HL-60 (cell line): ENCODE results near the gene LGALS9.

Source experiments
- DNase-seq, 2 experiments: peaks; one replicate each; pipeline ENCODE4 v3.0.0-alpha.2; 2010 to 2020; ENCODE audit warnings: low read depth in 1 of 2, low spot score in 1 of 2
- H3K27ac ChIP-seq: fragments of 250-450 bp; sonication (Bioruptor Pico); replicated peaks from 2 replicates; pipeline ENCODE4 v1.5.1; 2020; ENCODE audit warnings: mild to moderate bottlenecking, moderate library complexity
- H3K27me3 ChIP-seq: fragments of 250-450 bp; sonication (Bioruptor Pico); 2 replicates; pipeline ENCODE4 v1.5.1; 2021; ENCODE audit warnings: mild to moderate bottlenecking, moderate library complexity; ENCODE audit not compliant: insufficient read depth, poor library complexity, severe bottlenecking
- H3K4me3 ChIP-seq: replicated peaks from 2 replicates; pipeline ENCODE4 v1.5.1; 2011; ENCODE audit warnings: mild to moderate bottlenecking, control low read depth, low read length; ENCODE audit not compliant: insufficient read depth
- GABPA ChIP-seq: IDR thresholded peaks from 2 replicates; pipeline ENCODE4 v1.6.1; 2012; ENCODE audit warnings: low read depth
- POLR2AphosphoS5 ChIP-seq: IDR thresholded peaks from 2 replicates; pipeline ENCODE4 v1.6.1; 2012; ENCODE audit warnings: low read depth
- SPI1 ChIP-seq: IDR thresholded peaks from 2 replicates; pipeline ENCODE4 v1.6.1; 2012; ENCODE audit warnings: low read depth, mild to moderate bottlenecking, borderline replicate concordance
- TF ChIP-seq, protein P1 (sequence below): IDR thresholded peaks from 2 replicates; pipeline ENCODE4 v1.6.1; 2012; ENCODE audit warnings: low read depth; ENCODE audit not compliant: insufficient replicate concordance
- TF ChIP-seq, protein P2 (sequence below): IDR thresholded peaks from one replicate; pipeline ENCODE4 v1.5.1; 2011; ENCODE audit warnings: low read length, control low read depth, inconsistent platforms; ENCODE audit not compliant: insufficient read depth

Gene LGALS9

DNA sequence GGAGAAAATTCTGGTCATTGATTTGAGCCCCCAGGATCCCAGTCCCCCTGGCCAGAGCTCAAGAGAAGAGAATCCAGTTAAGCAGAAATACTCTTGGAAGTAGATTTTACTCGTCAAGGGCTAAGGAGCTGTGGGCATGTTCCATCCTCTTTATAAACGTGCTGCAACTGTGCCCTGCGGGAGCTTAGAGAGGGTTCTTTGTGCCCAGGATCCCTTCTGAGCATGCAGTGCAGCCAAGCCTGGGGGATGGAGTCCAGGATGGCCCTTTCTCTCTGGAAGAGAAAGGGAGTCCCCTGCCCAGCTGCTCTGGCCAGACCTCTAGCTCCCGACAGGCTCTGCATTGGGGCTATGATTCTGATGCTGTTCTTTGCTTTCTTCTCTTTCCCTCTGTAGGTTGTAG, 9.5 kb upstream of the LGALS9 start:
- Histone ChIP-seq H3K4me3 (no peak overlapping the region), H3K27ac (no peak overlapping the region), H3K27me3 (no peaks in the 10 kb centered on the region)
- no peak for DNase-seq
- TF ChIP-seq, protein P1, sequence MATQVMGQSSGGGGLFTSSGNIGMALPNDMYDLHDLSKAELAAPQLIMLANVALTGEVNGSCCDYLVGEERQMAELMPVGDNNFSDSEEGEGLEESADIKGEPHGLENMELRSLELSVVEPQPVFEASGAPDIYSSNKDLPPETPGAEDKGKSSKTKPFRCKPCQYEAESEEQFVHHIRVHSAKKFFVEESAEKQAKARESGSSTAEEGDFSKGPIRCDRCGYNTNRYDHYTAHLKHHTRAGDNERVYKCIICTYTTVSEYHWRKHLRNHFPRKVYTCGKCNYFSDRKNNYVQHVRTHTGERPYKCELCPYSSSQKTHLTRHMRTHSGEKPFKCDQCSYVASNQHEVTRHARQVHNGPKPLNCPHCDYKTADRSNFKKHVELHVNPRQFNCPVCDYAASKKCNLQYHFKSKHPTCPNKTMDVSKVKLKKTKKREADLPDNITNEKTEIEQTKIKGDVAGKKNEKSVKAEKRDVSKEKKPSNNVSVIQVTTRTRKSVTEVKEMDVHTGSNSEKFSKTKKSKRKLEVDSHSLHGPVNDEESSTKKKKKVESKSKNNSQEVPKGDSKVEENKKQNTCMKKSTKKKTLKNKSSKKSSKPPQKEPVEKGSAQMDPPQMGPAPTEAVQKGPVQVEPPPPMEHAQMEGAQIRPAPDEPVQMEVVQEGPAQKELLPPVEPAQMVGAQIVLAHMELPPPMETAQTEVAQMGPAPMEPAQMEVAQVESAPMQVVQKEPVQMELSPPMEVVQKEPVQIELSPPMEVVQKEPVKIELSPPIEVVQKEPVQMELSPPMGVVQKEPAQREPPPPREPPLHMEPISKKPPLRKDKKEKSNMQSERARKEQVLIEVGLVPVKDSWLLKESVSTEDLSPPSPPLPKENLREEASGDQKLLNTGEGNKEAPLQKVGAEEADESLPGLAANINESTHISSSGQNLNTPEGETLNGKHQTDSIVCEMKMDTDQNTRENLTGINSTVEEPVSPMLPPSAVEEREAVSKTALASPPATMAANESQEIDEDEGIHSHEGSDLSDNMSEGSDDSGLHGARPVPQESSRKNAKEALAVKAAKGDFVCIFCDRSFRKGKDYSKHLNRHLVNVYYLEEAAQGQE = no peak
- no peak for TF ChIP-seq GABPA
- TF ChIP-seq, protein P2, sequence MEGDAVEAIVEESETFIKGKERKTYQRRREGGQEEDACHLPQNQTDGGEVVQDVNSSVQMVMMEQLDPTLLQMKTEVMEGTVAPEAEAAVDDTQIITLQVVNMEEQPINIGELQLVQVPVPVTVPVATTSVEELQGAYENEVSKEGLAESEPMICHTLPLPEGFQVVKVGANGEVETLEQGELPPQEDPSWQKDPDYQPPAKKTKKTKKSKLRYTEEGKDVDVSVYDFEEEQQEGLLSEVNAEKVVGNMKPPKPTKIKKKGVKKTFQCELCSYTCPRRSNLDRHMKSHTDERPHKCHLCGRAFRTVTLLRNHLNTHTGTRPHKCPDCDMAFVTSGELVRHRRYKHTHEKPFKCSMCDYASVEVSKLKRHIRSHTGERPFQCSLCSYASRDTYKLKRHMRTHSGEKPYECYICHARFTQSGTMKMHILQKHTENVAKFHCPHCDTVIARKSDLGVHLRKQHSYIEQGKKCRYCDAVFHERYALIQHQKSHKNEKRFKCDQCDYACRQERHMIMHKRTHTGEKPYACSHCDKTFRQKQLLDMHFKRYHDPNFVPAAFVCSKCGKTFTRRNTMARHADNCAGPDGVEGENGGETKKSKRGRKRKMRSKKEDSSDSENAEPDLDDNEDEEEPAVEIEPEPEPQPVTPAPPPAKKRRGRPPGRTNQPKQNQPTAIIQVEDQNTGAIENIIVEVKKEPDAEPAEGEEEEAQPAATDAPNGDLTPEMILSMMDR = no peak
- no peak for TF ChIP-seq POLR2AphosphoS5
- no peak for TF ChIP-seq SPI1

DNA sequence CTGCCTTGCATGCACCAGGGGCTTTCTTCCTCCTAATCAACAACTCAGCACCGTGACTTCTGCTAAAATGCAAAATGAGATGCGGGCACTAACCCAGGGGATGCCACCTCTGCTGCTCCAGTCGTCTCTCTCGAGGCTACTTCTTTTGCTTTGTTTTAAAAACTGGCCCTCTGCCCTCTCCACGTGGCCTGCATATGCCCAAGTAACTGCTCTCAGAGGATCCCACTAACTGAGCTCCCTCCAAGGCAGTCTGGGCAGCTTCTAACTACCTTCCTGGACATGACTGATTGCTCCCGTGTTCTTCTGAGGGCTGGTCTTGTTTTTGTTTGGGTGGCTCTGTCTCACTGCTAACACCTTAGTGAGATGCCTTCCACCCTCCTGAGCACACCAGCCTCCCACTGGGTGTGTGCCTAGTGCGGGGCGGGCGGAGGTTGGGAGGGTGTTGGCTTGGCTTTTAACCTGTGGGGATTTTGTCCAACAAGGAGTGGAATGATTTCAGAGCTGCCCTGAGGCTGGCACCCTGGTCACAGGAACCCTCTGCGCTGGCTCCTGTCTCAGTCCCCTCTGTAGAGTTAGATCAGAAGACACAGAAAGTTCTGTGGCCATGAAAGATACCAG, 8.9 kb upstream of the LGALS9 start:
- H3K27me3 ChIP-seq = no peaks in the 10 kb centered on the region
- TF ChIP-seq, protein P1 = no peak
- TF ChIP-seq GABPA = no peak
- no peak for TF ChIP-seq SPI1
- TF ChIP-seq, protein P2 = no peak
- no peak for DNase-seq
- H3K4me3 ChIP-seq = no peak overlapping the region
- H3K27ac ChIP-seq = no peak overlapping the region

DNA sequence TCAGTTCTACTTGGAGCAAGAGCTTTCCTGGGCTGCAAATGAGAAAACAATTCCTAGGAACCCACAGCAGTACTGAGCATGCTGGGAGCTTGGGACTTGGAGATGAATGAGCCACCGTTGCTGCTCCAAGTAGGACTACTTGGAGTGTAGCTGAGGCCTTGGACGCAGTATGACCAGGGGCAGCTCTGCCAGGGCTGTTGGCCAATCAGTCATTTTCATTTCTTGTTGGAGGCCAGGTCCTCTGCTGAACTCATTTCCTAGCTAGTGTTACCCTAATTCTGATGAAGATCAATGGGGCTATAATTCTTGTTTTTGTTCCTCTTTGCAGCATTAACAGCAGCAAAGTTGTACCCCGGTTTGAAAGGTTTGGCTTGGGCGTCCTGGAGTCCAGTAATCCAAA, 8.0 kb upstream of the LGALS9 start:
- Histone ChIP-seq H3K27me3 (no peaks in the 10 kb centered on the region), H3K27ac (no peak overlapping the region), H3K4me3 (no peak overlapping the region)
- TF ChIP-seq, protein P1 = no peak
- TF ChIP-seq, protein P2 = no peak
- TF ChIP-seq SPI1 = no peak
- TF ChIP-seq GABPA = no peak
- TF ChIP-seq POLR2AphosphoS5 = no peak
- no peak for DNase-seq
